ENCODE measurements around the gene DAZAP1.
A peak's percentile ranks its signal among the peaks of the same experiment; 100 is the strongest.

DAZAP1 gene

DNA sequence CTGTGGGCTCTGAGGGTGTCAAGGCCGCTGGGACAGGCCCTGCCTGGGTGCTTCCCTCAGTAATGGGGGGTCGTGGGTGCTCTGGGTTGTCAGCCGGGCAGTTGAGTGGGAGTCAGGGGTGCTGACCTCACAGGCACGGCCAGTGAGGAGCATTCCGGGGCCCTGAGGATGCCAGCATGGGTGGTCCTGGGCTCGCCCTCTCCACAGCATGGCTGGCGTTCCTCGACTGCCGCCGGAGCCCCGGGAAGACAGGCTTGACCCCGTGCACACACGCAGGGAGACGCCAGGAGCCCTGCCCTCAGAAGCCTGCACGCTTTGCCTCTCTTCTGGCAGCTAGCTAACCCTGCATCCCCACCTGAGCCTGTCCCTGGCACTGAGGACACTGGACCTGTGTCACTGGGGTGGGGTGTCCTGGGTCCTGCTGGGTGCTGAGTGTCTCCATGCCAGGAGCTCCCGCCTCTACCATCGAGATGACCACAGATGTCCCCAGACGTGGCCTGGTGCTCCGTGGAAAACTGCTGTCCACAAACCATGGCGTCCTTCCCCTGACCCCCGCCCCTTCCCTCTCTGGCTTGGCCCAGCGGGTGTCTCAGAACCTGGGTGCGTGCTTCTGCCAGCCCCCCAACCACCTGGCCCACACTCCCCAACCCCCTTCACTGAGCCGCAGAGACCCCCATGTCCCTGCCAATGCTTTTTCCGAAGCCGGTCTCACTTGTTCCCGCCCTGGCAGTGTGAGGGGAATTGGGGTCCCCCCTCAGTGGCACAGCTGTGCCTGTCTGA is 28.1 kb upstream of the DAZAP1 start:
- Histone ChIP-seq H3K36me3 (ENCODE audit: insufficient read depth, low read length) (peaks cover 6% of the 10 kb centered on the region), H3K27ac (ENCODE audit: low read depth, low read length) (no peak overlapping the region), H3K27me3 (ENCODE audit: control insufficient read depth in 1 of 2, insufficient read depth in 2 of 2, low read length in 2 of 2) (no peaks in the 10 kb centered on the region), H3K9me3 (ENCODE audit: low read length) (no peaks in the 10 kb centered on the region), H3K9ac (ENCODE audit: low read length) (no peak overlapping the region), H3K4me1 (ENCODE audit: insufficient read depth, low read length) (peaks cover under 1% of the 10 kb centered on the region), H3K4me3 (ENCODE audit: low read depth in 1 of 2, low read length in 2 of 2) (no peak overlapping the region)

DNA sequence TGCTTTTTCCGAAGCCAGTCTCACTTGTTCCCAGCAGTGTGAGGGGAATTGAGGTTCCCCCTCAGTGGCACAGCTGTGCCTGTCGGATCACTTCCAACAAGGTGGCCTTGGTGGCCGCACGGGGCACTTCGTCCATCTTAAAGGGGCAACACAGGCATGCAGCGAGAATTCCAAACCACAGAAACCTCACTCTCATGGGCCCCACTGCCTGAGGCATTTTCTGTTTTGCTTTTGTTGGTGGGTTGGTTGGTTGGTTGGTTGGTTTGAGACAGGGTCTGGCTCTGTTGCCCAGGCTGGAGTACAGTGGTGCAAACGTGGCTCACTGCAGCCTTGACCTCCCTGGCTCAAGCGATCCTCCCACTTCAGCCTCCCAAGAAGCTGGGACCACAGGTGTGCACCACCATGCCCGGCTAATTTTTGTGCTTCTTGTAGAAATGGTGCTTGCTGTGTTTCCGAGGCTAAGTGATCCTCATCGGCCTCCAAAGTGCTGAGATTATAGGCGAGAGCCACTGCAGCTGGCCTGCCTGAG is 27.4 kb upstream of the DAZAP1 start:
- H3K4me3 ChIP-seq (ENCODE audit: low read depth in 1 of 2, low read length in 2 of 2), result no peak overlapping the region
- H3K9me3 ChIP-seq (ENCODE audit: low read length), result no peaks in the 10 kb centered on the region
- H3K27me3 ChIP-seq (ENCODE audit: control insufficient read depth in 1 of 2, insufficient read depth in 2 of 2, low read length in 2 of 2), result no peaks in the 10 kb centered on the region
- peaks cover 8% of the 10 kb centered on the region for H3K4me1 ChIP-seq (ENCODE audit: insufficient read depth, low read length)
- no peak overlapping the region for H3K9ac ChIP-seq (ENCODE audit: low read length)
- H3K36me3 ChIP-seq (ENCODE audit: insufficient read depth, low read length), result peaks cover 4% of the 10 kb centered on the region
- no peak overlapping the region for H3K27ac ChIP-seq (ENCODE audit: low read depth, low read length)

DNA sequence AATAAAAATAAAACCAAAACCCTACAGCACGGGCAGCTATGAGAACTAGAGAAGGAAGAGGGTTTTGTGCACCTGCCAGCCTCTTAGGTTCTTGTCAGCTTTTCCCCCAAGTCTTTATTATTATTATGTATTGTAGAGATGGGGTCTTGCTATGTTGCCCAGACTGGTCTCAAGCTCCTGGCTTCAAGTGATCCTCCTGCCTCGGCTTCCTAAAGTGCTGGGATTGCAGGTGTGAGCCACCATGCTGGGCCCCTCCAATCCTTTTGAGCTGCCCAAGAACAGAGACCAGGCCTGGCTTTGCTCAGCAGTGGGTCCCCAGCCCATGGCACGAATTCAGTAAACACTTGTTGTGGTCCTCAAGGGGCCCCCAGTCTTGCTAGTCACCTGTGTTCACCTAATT is 25.1 kb upstream of the DAZAP1 start:
- Histone ChIP-seq H3K27me3 (ENCODE audit: control insufficient read depth in 1 of 2, insufficient read depth in 2 of 2, low read length in 2 of 2) (no peaks in the 10 kb centered on the region), H3K4me1 (ENCODE audit: insufficient read depth, low read length) (peaks cover 19% of the 10 kb centered on the region), H3K36me3 (ENCODE audit: insufficient read depth, low read length) (peaks cover 6% of the 10 kb centered on the region), H3K4me3 (ENCODE audit: low read depth in 1 of 2, low read length in 2 of 2) (no peak overlapping the region), H3K9me3 (ENCODE audit: low read length) (no peaks in the 10 kb centered on the region), H3K9ac (ENCODE audit: low read length) (no peak overlapping the region), H3K27ac (ENCODE audit: low read depth, low read length) (no peak overlapping the region)

DNA sequence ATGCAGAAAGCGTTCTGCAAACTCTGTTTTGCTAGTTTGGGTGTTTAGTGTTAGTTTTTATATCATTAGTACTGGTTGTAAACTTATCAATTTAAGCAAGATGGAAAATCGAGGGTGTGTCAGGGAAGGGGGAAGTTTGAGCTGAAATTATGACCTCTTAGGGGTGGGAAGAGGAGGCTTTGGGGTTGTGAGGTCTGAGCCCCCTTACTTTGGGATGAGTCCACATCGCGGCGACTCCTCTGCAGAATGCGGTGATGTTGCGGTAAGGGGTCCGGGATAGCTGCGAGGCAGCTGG is 24.4 kb upstream of the DAZAP1 start:
- Histone ChIP-seq H3K4me1 (ENCODE audit: insufficient read depth, low read length) (peaks cover 19% of the 10 kb centered on the region), H3K27ac (ENCODE audit: low read depth, low read length) (no peak overlapping the region), H3K36me3 (ENCODE audit: insufficient read depth, low read length) (peaks cover 7% of the 10 kb centered on the region), H3K9me3 (ENCODE audit: low read length) (no peaks in the 10 kb centered on the region), H3K27me3 (ENCODE audit: control insufficient read depth in 1 of 2, insufficient read depth in 2 of 2, low read length in 2 of 2) (no peaks in the 10 kb centered on the region), H3K4me3 (ENCODE audit: low read depth in 1 of 2, low read length in 2 of 2) (peak overlapping the region in 1 of 2 donors; percentile 94), H3K9ac (ENCODE audit: low read length) (no peak overlapping the region)

DNA sequence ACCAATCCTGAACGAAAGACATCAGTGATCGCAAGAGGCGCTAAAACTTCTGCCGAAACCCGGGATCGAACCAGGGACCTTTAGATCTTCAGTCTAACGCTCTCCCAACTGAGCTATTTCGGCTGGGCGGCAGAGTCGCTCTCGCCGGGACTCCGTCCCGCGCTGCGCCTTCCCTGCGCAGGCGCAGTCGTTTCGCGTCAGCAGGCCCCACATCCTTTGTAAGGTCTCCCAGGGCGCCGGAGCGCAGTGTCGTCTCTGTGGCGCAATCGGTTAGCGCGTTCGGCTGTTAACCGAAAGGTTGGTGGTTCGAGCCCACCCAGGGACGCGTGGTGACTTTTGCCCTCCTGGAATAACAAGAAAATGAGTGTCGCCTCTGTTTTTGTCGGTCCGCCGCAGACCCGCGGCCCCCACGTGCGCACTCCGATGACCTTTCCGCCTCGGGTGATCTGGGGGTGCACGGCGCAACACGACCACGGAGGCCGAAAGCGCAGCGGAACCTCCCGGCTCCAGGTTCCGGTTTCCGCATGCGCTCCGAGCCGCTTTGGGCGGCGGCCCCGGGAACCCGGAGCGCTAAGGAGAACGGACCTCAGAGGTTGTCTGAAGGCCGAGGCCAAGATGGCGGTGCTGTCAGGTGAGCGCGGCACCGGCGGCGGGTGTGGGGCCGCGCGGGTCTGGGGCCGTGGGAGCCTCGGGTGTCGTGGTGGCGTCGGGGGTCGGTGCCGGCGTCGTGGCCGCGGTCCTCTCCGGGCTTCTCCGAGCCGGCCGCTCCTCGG is 23.9 kb upstream of the DAZAP1 start, which contains the start of gene NDUFS7:
Gene NDUFS7 (plus strand): TSS at position 596 of the 773 bp plus-strand sequence. CDS start 20 bp downstream, at position 616.
- Histone ChIP-seq H3K4me3 (ENCODE audit: low read depth in 1 of 2, low read length in 2 of 2) (peak within 1 kb of the TSS; percentile 63 to 94), H3K9me3 (ENCODE audit: low read length) (no peaks in the 10 kb centered on the region), H3K27ac (ENCODE audit: low read depth, low read length) (peak within 1 kb of the TSS; percentile 95), H3K9ac (ENCODE audit: low read length) (peak within 1 kb of the TSS; percentile 72), H3K27me3 (ENCODE audit: control insufficient read depth in 1 of 2, insufficient read depth in 2 of 2, low read length in 2 of 2) (no peaks in the 10 kb centered on the region), H3K4me1 (ENCODE audit: insufficient read depth, low read length) (peaks cover 19% of the 10 kb centered on the region), H3K36me3 (ENCODE audit: insufficient read depth, low read length) (peaks cover 12% of the 10 kb centered on the region)

DNA sequence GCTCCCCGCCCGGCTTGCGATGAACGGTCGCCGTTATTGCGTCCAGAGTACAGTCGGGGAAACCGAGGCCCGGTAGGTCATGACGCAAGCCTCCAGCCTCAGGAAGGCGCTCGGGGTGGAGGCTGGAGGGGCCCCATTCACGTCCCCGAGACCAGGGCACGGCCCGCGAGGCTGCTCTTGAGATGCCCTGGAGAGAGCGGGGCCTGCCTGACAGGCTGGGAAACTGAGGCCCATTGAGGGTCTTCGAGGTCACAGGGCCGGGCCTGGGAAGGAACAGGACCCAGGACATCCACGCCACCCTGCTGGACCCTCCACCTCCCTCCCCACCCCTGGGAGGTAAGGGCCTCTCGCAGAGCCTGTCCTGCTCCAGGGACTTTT is 23.3 kb upstream of the DAZAP1 start:
- Histone ChIP-seq H3K27ac (ENCODE audit: low read depth, low read length) (peak overlapping the region; percentile 95), H3K27me3 (ENCODE audit: control insufficient read depth in 1 of 2, insufficient read depth in 2 of 2, low read length in 2 of 2) (no peaks in the 10 kb centered on the region)

DNA sequence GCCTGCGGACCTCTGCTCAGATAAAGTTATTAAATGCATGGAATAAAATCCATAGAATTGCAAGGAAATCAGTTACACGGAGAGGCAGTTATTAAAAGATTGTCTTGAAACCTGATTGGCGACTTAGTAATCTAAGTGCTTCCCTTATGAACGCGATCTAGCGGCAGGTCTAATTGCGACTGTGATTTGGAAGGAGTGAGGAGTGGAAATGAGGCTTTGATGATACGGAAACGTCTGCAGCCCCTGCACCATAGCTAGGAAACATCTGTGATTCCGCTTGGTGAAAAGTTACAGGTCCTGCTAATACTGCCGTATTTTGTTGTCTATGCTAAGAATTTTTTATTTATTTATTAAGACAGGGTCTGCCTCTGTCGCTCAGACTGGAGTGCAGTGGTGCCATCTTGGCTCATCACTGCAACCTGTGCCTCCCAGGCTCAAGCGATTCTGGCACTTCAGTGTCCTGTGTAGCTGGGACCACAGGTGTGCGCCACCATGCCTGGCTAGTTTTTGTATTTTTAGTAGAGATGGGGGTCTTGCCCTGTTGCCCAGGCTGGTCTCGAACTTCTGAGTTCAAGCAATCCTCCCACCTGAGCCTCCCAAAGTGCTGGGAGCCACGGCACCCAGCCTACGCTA is 22.8 kb upstream of the DAZAP1 start:
- Histone ChIP-seq H3K36me3 (ENCODE audit: insufficient read depth, low read length) (peaks cover 23% of the 10 kb centered on the region), H3K27ac (ENCODE audit: low read depth, low read length) (peak overlapping the region; percentile 95), H3K9ac (ENCODE audit: low read length) (peak overlapping the region; percentile 72), H3K4me1 (ENCODE audit: insufficient read depth, low read length) (peaks cover 19% of the 10 kb centered on the region), H3K27me3 (ENCODE audit: control insufficient read depth in 1 of 2, insufficient read depth in 2 of 2, low read length in 2 of 2) (no peaks in the 10 kb centered on the region), H3K9me3 (ENCODE audit: low read length) (no peaks in the 10 kb centered on the region), H3K4me3 (ENCODE audit: low read depth in 1 of 2, low read length in 2 of 2) (peak overlapping the region; percentile 63 to 94)

More for the DNA sequence above, 23.3 kb upstream of the DAZAP1 start:
- H3K4me1 ChIP-seq (ENCODE audit: insufficient read depth, low read length), result peaks cover 19% of the 10 kb centered on the region
- H3K4me3 ChIP-seq (ENCODE audit: low read depth in 1 of 2, low read length in 2 of 2), result peak overlapping the region; percentile 63 to 94
- H3K9me3 ChIP-seq (ENCODE audit: low read length), result no peaks in the 10 kb centered on the region
- H3K9ac ChIP-seq (ENCODE audit: low read length), result peak overlapping the region; percentile 72
- H3K36me3 ChIP-seq (ENCODE audit: insufficient read depth, low read length), result peaks cover 18% of the 10 kb centered on the region

DNA sequence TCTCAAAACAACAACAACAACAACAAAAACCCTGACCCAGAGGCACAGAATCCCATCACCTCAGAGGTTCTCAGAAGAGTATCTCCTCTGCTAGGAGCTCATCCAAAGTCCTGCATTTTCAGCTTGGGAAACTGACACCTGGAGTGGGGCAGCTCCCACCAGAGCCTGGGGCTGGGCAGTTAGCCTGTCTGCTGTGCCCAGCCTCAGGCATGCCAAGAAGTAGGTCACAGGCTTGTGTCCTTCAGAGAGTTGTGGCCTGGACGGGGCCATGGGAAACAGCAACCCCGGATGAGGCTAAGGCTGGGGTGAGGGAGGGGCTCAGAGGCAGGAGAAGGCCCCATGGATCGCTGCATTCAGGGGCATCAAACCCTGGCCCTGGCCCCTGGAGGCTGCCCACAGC is 21.6 kb upstream of the DAZAP1 start:
- Histone ChIP-seq H3K4me1 (ENCODE audit: insufficient read depth, low read length) (peaks cover 19% of the 10 kb centered on the region), H3K27me3 (ENCODE audit: control insufficient read depth in 1 of 2, insufficient read depth in 2 of 2, low read length in 2 of 2) (no peaks in the 10 kb centered on the region), H3K9me3 (ENCODE audit: low read length) (no peaks in the 10 kb centered on the region), H3K4me3 (ENCODE audit: low read depth in 1 of 2, low read length in 2 of 2) (no peak overlapping the region), H3K27ac (ENCODE audit: low read depth, low read length) (no peak overlapping the region), H3K9ac (ENCODE audit: low read length) (no peak overlapping the region), H3K36me3 (ENCODE audit: insufficient read depth, low read length) (peaks cover 30% of the 10 kb centered on the region)

DNA sequence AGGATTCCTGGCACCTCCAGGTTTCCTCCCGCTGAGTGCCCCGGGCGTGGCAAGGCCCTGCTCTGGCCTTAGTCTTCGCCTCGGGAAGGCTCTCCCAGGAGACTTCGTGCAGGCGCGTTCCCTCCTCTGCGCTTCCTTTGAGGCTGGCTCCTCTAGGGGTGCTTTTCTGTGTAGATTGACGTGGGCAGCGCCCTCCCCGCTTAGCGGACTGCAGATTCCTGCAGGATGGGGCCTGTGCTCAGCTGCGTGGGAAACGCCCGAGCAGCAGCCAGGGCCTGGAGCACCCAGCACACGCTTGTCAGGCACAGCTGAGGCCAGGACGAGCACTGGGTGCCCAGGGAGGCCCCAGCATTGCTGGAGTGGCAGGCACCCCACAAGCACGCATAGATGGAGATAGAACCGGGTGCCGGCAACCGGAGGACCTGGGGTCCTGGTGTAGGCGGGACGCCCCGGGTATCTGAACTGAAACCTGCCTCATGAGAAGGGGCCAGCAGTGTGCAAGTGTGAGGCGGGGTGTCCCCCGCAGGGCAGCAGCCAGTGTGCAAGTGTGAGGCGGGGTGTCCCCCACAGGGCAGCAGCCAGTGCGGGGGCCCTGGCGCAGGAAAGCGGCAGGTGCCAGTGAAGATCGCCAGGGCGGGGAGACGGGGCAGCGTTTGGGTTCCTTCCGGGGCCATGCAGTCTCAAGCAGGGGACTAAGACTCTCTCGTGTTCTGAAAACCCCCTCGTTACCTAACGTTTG is 20.3 kb upstream of the DAZAP1 start:
- Histone ChIP-seq H3K9me3 (ENCODE audit: low read length) (no peaks in the 10 kb centered on the region), H3K9ac (ENCODE audit: low read length) (no peak overlapping the region), H3K4me3 (ENCODE audit: low read depth in 1 of 2, low read length in 2 of 2) (no peak overlapping the region), H3K4me1 (ENCODE audit: insufficient read depth, low read length) (peaks cover 19% of the 10 kb centered on the region), H3K36me3 (ENCODE audit: insufficient read depth, low read length) (peaks cover 36% of the 10 kb centered on the region), H3K27ac (ENCODE audit: low read depth, low read length) (no peak overlapping the region), H3K27me3 (ENCODE audit: control insufficient read depth in 1 of 2, insufficient read depth in 2 of 2, low read length in 2 of 2) (no peaks in the 10 kb centered on the region)

DNA sequence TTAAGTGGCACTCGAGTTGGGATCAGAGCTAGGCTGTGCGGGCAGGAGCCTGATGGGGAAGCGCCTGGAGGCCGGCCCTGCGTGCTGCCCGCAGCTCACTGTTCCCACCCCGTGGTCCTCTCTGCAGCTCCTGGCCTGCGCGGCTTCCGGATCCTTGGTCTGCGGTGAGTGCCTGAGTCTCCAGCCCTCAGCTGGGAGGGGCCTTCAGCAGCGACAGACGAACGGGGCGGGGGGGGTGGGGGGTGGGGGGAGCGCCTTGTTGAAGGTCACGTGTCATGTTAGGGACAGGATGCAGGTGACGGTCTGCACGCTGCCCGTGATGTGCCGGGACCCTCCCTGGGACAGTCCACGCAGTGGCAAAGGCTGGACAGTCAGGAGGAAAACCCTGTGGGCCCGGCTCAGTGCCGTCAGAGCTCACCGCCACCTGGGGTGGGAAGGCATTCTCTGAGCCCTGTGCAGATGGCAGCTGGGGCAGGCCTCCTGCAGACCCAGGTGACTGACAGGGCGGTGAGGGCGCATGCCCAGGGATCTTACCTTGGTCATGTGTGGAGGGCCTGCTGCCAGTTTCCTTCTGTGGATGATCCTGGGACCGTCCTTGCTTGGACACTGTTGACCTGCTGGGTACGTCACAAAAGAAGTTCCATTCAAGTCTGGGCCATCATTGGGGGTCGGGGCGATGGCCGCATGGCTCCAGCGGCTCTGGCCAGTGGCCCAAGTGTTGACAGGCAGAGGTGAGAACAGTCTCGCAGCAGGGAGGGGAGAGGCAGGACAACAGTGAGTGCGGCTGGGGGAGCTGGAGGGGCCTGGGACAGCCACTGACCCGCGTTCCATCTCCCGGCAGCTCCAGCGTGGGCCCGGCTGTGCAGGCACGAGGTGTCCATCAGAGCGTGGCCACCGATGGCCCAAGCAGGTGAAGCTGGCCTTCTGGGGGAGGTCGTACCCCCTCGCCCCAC is 19.4 kb upstream of the DAZAP1 start:
- Histone ChIP-seq H3K27me3 (ENCODE audit: control insufficient read depth in 1 of 2, insufficient read depth in 2 of 2, low read length in 2 of 2) (no peaks in the 10 kb centered on the region), H3K27ac (ENCODE audit: low read depth, low read length) (no peak overlapping the region), H3K4me1 (ENCODE audit: insufficient read depth, low read length) (peaks cover 19% of the 10 kb centered on the region), H3K9me3 (ENCODE audit: low read length) (no peaks in the 10 kb centered on the region), H3K36me3 (ENCODE audit: insufficient read depth, low read length) (peaks cover 43% of the 10 kb centered on the region), H3K4me3 (ENCODE audit: low read depth in 1 of 2, low read length in 2 of 2) (no peak overlapping the region), H3K9ac (ENCODE audit: low read length) (no peak overlapping the region)

Data from muscle layer of colon (tissue), 2 donors.